ENCODE results near the gene UXS1.

The UXS1 gene

DNA sequence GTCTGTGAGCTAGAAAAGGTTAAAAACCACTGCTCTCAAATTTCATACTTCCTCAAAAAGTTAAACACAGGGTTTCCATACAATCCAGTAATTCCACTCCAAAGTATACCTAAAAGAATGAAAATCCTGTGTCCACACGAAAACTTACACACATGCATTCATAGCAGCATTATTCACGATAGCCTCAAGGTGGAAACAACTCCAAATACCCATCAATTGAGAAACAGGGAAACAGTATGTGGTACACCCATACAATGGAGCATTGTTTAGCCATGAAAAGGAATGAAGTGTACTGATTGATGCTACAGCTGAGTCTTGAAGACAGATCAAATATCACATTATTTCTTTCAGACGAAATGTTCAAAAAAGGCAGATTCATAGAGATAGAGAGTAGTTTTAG, 36.7 kb downstream of the UXS1 start:
- no peak for DNase-seq (ENCODE audit: low read depth)
- no peak overlapping the region for H3K4me3 ChIP-seq (ENCODE audit: low read depth, low read length)
- TF ChIP-seq CTCF (IDR thresholded peaks at IDR 0.05; ENCODE audit: low read depth, low read length, missing control alignments) = no peak

- no peak for TF ChIP-seq CTCF (IDR thresholded peaks at IDR 0.05; ENCODE audit: low read depth, low read length, missing control alignments)
- no peak overlapping the region for H3K4me3 ChIP-seq (ENCODE audit: low read depth, low read length)
- DNase-seq (ENCODE audit: low read depth) = no peak
Observed at GRCh38 chr2:106156305-106157296, 37.5 kb downstream of the UXS1 start.

- no peak for DNase-seq (ENCODE audit: low read depth)
- H3K4me3 ChIP-seq (ENCODE audit: low read depth, low read length) = no peak overlapping the region
- TF ChIP-seq CTCF (IDR thresholded peaks at IDR 0.05; ENCODE audit: low read depth, low read length, missing control alignments) = no peak
Observed at GRCh38 chr2:106153781-106154180, 40.3 kb downstream of the UXS1 start.

- no peak for DNase-seq (ENCODE audit: low read depth)
- H3K4me3 ChIP-seq (ENCODE audit: low read depth, low read length) = no peak overlapping the region
- TF ChIP-seq CTCF (IDR thresholded peaks at IDR 0.05; ENCODE audit: low read depth, low read length, missing control alignments) = no peak
Observed at GRCh38 chr2:106147665-106148064, 46.4 kb downstream of the UXS1 start.

DNA sequence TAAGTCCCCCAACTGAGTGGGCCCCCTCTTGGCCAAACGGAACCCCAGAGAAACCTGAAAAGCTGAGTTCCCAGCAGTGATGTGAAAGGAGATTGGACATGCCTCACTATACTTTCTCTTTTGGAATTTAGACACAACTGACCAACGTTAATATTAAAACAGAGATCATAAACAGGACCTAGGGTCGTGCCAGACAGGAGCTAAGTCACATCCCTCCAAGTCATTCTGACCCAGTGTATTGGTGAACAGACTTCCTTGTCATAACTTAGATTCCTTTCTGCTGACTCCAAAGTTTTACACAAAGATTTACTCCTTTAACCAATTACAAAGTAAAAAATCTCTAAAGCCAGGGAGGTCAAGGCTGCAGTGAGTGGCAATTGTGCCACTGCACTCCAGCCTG, 46.9 kb downstream of the UXS1 start:
- H3K4me3 ChIP-seq (ENCODE audit: low read depth, low read length) = no peak overlapping the region
- TF ChIP-seq CTCF (IDR thresholded peaks at IDR 0.05; ENCODE audit: low read depth, low read length, missing control alignments) = no peak
- DNase-seq (ENCODE audit: low read depth) = no peak

- no peak for DNase-seq (ENCODE audit: low read depth)
- no peak overlapping the region for H3K4me3 ChIP-seq (ENCODE audit: low read depth, low read length)
- TF ChIP-seq CTCF (IDR thresholded peaks at IDR 0.05; ENCODE audit: low read depth, low read length, missing control alignments) = no peak
Observed at GRCh38 chr2:106144621-106145331, 49.3 kb downstream of the UXS1 start.

Data from GM12864 (cell line).